Activated naive CD4-positive, alpha-beta T cell treated with anti-CD3 and anti-CD28 coated beads, Interleukin-2, amount 10 ng/mL, durations not matched to agents 7 days and 5 days (primary cell): ENCODE measurements around the gene ZNF526.
A peak's percentile ranks its signal among the peaks of the same experiment; 100 is the strongest.

Experiments
- CTCF ChIA-PET: fragments of 350-600 bp; sonication (Branson Sonifier 250); formaldehyde crosslinking; loops from one replicate; lab custom pipeline; 2021; ENCODE audit warnings: antibody characterized with exemption; lab: Charles Lee
- DNase-seq: peaks from one replicate; pipeline ENCODE4 v3.0.0-alpha.2; 2020
- H3K27ac Mint-ChIP-seq: one replicate; pipeline ENCODE4 v1.8.0; 2021; ENCODE audit warnings: mild to moderate bottlenecking, moderate library complexity, mixed read lengths
- H3K27me3 Mint-ChIP-seq: one replicate; pipeline ENCODE4 v1.8.0; 2021; ENCODE audit warnings: mild to moderate bottlenecking, mixed read lengths
- H3K36me3 Mint-ChIP-seq: one replicate; pipeline ENCODE4 v1.8.0; 2021; ENCODE audit warnings: mixed read lengths
- H3K4me1 Mint-ChIP-seq: one replicate; pipeline ENCODE4 v1.8.0; 2021; ENCODE audit warnings: mixed read lengths
- H3K4me3 Mint-ChIP-seq: one replicate; pipeline ENCODE4 v1.8.0; 2021; ENCODE audit warnings: mild to moderate bottlenecking, moderate library complexity, mixed read lengths
- H3K9me3 Mint-ChIP-seq: one replicate; pipeline ENCODE4 v1.8.0; 2021; ENCODE audit warnings: mixed read lengths

ZNF526 gene

GRCh38 chr19:42274065-42274682 lies 54.1 kb downstream of the ZNF526 start:
- Mint-ChIP-seq H3K4me1 (peaks cover 65% of the 10 kb centered on the region), H3K4me3 (no peak overlapping the region), H3K9me3 (no peaks in the 10 kb centered on the region), H3K27ac (no peak overlapping the region), H3K36me3 (peaks cover 31% of the 10 kb centered on the region), H3K27me3 (no peaks in the 10 kb centered on the region)
- CTCF ChIA-PET, result no interaction called here
- no peak for DNase-seq

- CTCF ChIA-PET, result no interaction called here
- Mint-ChIP-seq H3K4me1 (peaks cover 64% of the 10 kb centered on the region), H3K9me3 (no peaks in the 10 kb centered on the region), H3K36me3 (peaks cover 32% of the 10 kb centered on the region), H3K27ac (peak overlapping the region; percentile 35), H3K27me3 (no peaks in the 10 kb centered on the region), H3K4me3 (no peak overlapping the region)
- DNase-seq, result no peak
These were observed 55.0 kb downstream of the ZNF526 start for GRCh38 chr19:42275103-42275502.

- H3K27ac Mint-ChIP-seq, result no peak overlapping the region
These were observed 55.4 kb downstream of the ZNF526 start for GRCh38 chr19:42275517-42275916.

GRCh38 chr19:42276284-42276683 lies 56.2 kb downstream of the ZNF526 start:
- CTCF ChIA-PET, result interaction anchor here (5.0 kb wide), 1 partner anchor 31 kb away, joined by 57 read pairs; the partner anchor contains the start of gene GSK3A
- H3K4me3 Mint-ChIP-seq, result no peak overlapping the region
- no peaks in the 10 kb centered on the region for H3K27me3 Mint-ChIP-seq
- peaks cover 31% of the 10 kb centered on the region for H3K36me3 Mint-ChIP-seq
- peak overlapping the region; percentile 67 for H3K27ac Mint-ChIP-seq
- no peaks in the 10 kb centered on the region for H3K9me3 Mint-ChIP-seq
- H3K4me1 Mint-ChIP-seq, result peaks cover 53% of the 10 kb centered on the region
- no peak for DNase-seq

More at GRCh38 chr19:42275517-42275916, 55.4 kb downstream of the ZNF526 start:
- peaks cover 32% of the 10 kb centered on the region for H3K36me3 Mint-ChIP-seq
- H3K4me1 Mint-ChIP-seq, result peaks cover 60% of the 10 kb centered on the region
- no peak for DNase-seq
- H3K27me3 Mint-ChIP-seq, result no peaks in the 10 kb centered on the region
- no peaks in the 10 kb centered on the region for H3K9me3 Mint-ChIP-seq
- no peak overlapping the region for H3K4me3 Mint-ChIP-seq
- CTCF ChIA-PET, result no interaction called here

GRCh38 chr19:42276821-42277220 lies 56.7 kb downstream of the ZNF526 start:
- Mint-ChIP-seq H3K27me3 (no peaks in the 10 kb centered on the region), H3K27ac (peak overlapping the region; percentile 67), H3K9me3 (no peaks in the 10 kb centered on the region), H3K4me1 (peaks cover 49% of the 10 kb centered on the region), H3K4me3 (no peak overlapping the region), H3K36me3 (peaks cover 26% of the 10 kb centered on the region)
- DNase-seq, result no peak
- CTCF ChIA-PET, result interaction anchor here (5.0 kb wide), 1 partner anchor 31 kb away, joined by 57 read pairs; the partner anchor contains the start of gene GSK3A
